NCI-H2029 treated with DMSO at 0.1 percent for 48 hours (cell line): ENCODE results near the gene MFSD6.

Experiments used
- DNase-seq: peaks from one replicate; lab custom pipeline; 2025; lab: John Stamatoyannopoulos, UW

The MFSD6 gene

DNA sequence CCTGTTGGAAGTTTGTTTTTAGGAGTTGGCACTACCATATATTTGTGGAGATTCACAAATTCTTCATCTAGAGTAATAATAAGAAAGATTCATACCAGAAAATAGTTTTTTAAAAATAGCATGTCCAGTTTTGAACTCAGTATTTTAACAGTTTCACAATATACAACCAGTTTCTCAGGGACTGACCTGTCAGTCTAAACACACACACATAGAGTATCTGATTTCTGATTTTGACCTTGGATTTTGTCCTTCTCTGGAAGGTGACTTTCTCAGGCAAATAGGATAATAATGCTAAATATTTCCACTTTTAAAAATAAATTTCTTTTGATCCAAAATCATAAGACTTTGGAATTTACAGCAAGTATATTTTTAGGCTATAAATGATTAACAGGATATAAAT lies 32.0 kb downstream of the MFSD6 start:
- no peak for DNase-seq

DNA sequence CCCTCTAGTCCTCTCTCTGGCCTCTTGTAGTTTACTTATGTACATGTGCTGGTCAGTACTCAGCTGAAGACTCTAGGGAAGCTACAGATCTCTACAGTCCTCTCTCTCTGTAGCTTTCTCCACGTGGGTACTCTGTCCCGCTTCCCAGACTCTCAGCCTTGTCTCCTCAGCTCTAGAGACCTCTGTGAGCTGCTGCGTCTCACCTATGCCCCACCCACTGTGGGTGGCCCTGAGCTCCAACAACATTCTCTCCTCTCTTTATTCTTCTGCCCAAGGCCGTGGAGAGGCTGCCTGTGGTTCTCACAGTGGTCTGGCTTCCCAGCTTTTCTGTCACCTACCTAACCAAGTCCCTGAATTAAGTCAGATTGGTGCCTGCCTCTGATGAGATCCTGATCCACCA lies 33.4 kb downstream of the MFSD6 start:
- no peak for DNase-seq

DNA sequence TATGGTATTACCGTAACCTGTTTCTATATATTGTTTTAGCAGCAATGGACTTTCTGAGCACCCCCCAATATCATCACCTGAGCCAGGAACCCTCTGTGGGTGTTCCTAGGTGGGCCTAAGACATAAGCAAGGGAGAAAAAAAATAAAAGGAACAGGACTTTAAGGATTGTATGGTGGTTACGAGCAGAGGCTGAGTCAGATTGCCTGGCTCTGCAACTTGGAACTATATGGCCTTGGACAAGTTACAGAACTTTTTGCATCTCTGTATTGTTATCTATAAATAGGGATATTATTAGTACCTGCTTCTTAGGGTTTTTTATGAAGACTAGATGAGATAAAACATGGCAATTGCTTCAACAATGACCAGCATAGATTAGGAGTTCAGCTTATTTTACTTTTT lies 34.9 kb downstream of the MFSD6 start:
- DNase-seq, result no peak

DNA sequence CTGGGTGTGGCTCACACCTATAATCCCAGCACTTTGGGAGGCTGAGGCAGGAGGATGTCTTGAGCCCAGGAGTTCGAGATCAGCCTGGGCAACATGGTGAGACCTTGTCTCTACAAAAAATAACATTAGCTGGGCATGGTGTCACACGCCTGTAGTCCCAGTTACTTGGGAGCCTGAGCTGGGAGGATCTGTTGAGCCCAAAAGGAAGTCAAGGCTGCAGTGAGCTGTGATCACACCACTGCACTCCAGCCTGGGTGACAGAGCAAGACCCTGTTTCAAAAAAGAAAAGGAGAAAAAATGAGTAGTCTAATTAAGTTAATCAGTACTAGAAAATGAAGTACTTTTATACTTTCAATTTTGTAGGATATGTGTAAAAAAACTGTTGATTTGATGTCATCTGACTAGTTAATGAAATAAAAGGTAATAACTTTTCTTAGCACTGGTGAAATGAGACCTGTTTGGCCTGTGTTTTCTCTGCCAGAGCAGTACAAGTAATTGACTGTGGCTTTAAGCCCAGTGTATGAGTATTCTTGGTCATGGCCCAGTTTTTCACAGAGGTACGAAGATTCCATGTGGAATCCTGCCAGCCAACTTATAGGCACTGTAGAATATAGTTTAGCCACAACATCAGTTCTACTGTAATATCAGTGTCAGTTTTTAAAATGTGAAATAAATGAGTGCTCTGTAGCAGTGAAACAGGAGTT lies 35.8 kb downstream of the MFSD6 start:
- DNase-seq, result peak; percentile 16

DNA sequence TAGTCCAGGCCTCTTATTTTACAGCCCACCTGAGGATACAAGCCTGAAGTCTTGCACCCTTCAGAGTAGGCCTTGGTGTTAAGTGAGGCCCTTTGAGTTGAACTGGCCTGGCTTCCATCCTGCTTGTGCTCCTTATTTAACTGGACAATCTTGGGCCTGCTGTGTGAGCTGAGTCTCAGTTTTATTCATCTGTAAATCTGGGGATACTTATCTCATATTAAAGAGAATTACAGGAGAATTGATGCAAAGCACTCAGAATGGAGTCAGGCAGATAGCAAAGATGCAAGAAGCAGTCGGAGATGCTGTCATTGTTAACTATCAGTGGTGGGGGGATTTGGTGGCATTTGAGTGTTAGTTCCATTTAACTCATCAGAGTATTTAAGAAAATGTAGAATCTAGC lies 36.8 kb downstream of the MFSD6 start:
- no peak for DNase-seq

DNA sequence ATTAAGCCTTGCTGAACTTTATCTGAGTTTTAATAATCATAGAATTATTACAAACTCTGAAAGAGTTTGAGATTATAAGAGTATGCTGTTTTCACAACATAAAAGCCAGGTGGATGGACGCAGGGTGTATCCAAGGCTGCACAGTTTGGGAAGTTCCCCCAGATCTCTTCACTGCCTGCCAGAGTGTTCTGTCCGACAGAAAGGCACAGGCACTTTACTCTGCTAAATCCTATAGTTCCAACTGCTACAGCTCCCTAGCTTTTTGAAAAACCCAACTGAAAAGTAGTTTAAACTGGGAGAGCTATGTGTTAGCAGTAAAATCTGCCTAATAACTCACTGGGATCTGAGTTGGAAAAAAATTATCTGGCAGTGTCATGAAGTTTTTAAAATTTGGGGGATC lies 38.0 kb downstream of the MFSD6 start:
- DNase-seq, result no peak

DNA sequence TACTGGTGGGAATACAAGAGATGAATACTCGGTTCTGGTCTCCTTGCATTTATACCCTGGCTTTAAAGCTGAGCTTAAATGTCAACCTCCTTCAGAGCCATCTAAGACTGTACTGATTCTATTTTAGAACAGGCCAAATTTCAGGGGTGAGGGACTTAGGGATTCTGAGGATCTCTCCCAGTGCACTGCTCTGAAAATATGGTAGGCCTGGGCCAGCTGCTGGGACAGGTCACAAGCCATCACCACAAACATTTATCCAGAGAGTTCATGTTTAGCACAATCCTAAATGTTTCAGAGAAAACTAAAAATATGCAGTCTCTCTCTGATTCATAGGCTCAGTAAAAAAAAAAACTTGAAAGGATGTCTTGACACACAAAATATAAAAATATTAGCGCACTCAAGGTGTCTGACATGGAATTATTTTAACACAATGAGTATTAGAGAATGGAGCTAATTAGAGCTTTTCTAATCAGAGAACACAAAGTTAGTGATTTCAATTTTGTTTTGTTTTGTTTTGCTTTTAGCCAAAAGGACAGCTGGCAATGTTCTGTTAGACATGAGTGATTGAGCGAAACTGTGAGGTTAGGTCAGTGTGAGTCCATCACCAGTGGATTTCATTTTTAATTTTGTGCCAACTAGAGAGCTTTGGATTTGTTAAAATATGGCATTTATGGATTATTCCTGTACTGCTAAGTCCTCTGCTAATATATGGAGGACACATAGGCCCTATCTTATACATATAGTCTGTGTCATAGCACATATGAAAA lies 38.8 kb downstream of the MFSD6 start:
- DNase-seq, result no peak

DNA sequence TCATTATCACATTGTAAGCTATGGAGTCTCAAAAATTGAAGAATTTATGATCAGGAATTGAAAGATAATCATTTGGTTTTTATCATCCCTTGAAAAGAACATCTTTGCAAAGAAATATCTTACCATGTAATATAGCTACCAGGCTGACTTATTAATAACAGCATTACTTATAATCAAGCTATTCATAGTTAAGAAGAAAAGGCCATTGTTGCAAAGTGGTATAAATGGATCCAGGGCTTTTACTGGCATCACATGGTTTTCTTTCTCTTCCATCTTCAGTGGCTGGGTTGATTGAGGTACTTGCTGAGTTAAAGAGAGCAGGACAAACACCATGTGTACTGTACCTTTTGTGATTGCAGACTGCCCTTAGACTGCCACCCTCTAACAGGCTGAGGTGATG lies 39.6 kb downstream of the MFSD6 start:
- no peak for DNase-seq

DNA sequence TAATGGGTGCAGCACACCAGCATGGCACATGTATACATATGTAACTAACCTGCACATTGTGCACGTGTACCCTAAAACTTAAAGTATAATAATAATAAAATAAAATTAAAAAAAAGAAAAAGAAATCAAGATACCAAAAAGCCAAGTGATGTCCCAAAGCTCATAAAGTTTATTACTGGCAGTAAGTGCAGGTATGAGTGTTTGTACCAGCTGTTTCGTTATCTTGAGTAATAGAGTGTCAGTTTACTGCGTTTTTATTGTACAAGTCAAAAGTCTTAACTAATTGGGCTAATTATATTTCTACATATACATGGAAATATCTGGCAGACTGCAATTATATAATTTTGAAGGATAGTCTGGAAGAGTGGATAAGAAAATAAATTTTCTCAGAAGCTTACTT lies 41.8 kb downstream of the MFSD6 start:
- no peak for DNase-seq

DNA sequence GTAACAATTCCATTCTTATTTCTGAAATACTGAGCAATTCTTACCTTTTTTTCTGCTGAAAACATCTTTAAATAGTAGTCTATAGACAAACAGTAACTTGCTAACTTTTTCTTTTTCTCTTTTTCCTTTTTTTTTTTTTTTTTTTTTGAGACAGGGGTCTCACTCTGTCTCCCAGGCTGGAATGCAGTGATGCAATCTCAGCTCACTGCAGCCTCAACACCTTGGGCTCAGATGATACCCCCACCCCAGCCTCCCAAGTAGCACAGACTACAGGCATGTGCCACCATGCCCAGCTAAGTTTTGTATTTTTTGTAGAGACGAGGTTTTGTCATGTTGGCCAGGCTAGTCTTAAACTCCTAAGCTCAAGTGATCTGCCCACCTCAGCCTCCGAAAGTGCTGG lies 42.2 kb downstream of the MFSD6 start:
- no peak for DNase-seq

DNA sequence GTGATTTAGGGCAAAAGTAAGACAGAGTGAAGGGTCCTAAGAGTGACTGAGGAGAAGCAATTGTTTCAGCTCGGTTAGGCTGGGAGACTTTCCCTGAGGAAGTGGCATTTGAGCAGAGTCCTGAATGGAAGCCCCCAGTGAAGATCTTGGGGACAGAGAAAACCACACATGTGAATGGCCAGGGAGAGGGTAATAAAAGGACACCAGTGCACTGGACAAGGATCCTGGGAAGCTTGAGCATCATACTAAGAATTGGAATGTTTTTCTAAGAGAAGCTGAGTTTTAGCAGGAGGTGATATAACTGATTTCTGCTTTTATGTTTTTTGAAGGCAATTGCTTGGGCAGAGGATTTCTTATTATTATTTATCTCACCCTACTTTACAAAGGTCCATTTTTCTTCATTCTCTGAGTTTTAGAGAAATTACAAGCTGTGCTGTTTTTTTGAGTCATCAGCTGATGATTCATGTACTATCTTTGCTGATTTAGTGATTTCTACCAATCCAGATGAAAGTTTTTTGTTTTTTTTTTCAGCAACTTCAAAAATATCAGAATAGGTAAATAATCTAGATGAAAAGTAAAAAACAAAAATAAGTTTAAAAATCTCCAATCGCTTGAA lies 43.5 kb downstream of the MFSD6 start:
- DNase-seq, result no peak

DNA sequence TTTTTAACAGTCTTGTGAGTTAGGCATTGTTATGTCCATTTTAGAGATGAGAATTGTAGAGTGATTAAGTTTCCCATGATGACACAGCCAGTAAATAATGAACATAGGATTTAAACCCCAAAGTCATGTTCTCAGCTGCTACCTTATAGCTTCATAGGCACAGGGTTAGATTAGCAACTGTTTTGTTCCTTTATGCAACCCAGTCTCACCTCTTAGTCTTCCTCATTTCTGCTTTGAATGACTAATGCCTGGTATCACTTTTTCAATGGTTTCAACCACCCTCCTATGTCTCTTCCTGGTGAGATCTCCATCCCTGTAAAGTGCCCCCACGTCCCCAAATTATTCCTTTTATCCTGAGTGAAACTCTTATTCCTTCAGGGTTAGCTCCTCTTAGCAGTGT lies 44.3 kb downstream of the MFSD6 start:
- DNase-seq, result no peak

DNA sequence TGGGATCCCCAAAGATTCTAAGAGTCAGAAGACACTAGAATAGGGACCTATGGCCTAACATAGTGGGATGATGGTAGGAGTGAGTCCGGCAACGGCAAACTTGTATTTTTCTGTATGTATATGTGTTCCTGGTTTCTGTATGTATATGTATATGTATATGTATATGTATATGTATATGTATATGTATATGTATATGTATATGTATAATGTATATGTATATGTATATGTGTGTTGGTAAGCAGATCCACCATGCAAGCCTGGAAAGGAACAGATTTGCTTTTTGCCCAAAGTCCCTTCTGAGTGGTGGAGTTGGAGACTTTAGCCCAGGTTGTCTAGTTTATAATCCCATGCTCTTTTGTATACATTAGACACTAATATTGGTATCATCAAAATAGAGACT lies 46.6 kb downstream of the MFSD6 start:
- no peak for DNase-seq

DNA sequence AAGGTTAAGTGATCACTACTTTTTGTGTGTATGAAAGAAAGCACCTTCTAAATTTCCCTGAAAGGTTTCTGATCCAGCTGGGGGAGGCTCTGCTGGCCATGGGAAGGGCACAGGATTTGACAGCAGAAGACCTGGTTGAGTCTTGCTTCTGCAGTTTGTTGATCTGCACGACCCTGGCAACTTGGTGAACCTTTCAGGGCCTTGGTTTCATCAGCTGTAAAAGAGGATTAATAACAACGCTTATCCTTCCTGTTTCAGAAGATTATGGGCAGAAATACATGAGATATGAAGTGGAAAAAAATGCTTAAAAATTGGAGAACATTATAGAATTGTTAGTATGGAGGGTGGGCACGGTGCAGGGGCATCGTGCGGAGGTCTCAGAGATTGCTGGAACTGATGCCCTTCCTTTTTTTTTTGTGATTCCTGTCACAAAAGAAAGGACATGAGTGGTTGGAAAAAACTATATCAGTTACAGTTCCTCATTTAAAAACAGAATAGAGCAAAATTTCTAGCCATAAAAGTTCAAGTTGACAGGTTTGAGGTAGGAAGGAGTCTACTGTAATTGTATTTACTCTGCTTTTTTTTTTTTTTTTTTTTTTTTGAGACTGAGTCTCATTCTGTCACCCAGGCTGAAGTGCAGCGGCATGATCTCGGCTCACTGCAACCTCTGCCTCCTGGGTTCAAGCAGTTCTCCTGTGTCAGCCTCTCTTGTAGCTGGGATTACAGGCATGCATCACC lies 47.4 kb downstream of the MFSD6 start:
- DNase-seq, result no peak

DNA sequence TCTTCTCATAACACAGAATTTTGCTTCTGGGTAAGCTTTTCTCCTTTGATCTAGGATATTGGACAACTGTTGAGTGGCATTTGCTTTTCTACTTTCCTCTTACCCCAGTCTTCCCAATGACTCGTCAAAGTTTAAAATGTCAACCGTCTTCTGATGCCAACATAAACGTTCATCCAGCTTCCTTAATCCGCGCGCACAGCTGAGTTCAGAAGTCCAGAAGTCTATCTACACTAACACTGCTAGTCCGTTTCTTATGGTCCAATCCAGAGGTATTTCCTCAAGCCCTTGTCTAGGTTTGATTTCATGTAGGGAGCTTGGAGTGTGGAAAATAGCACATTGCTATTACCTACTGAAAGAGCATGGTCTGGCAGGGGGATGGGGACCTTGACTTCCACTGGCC lies 48.7 kb downstream of the MFSD6 start:
- DNase-seq, result no peak

DNA sequence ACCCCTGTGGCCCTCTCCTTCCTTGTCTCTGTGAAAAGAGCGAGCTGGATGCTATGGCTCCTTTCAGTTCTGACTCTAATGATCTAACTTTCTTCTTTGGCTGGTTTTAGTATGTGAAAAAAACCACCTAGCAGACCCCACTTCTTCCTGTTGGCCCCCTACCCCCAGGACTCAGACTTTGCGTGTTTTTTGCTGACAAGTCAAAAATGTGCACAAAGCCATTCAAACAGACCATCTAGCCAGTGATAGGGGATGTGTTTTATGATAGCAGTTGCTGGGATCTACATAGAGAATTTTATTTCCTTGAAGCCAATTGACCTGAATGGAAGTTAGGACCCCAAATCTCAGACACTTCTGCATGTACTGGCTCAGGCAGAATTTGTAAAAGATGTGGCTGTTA lies 49.1 kb downstream of the MFSD6 start:
- no peak for DNase-seq

DNA sequence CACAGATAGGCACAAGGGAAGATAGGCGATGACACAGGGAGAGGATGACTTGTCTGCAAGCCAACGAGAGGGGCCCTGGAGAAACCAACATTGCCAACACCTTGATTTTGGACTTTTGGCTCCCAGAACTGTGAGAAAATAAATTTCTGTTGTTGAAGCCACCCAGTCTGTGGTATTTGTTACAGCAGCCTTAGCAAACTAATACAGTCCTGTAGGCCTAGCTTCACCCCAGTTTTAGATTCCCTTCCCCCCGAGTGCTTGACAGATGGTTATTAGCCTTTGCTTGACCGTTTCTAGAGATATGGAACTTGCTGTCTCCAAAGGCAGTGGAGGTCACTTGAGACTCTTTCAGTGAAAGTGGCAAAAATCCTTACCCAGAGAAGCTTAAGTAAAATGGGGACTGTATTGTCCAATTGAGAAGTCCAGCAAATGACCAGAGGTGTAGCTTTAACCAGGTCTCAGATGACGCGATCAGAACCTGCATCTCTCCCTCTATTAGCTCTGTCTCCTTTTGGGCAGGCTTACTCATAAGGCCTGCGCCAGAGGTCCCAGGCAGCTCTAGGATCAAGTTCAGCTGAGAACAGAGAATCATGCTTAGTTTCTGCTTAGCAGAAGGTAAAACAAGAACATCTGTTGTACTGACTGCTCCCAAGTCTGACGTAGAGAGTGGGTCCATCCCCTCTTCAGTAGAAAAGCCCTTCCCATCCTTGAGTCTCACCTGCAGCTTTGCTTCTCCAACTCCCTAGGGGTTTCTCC lies 50.4 kb downstream of the MFSD6 start:
- no peak for DNase-seq

DNA sequence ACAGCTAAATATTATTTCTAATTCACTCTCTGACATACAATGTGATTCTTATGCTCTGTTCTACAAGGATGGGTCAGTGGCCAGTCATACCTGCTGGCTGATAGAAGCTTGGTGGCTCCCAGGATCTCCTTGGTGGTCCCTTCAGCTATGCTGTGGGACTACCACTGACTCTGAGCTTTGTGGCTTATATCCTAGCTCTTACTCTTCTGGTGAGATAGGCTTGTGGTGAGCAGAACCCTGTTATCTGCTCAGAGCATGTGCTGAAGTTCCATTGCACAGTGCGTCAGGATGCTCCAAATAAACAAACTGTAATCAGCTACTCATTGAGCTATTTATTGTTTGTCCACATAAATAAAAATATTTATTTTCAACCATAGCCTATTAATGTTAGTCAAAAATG lies 51.7 kb downstream of the MFSD6 start:
- no peak for DNase-seq

DNA sequence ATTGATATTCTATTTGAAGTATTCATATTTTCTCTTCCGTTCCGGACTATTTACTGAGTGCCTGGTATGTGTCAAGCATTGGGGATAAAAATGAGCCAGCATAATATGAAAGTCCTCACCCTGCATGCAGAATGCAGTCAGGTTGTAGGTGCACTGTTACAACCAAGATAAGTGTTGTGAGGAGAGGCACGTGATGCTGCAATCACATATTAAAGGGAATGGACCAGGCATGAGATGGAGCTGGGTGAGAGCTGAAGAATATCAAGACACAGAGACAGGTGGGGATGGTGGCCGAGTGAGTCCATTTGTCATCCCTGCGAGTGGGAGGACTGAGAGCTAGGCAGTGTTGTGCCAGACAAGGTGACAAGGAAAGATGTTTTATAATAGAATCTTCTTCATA lies 52.3 kb downstream of the MFSD6 start:
- DNase-seq, result no peak

DNA sequence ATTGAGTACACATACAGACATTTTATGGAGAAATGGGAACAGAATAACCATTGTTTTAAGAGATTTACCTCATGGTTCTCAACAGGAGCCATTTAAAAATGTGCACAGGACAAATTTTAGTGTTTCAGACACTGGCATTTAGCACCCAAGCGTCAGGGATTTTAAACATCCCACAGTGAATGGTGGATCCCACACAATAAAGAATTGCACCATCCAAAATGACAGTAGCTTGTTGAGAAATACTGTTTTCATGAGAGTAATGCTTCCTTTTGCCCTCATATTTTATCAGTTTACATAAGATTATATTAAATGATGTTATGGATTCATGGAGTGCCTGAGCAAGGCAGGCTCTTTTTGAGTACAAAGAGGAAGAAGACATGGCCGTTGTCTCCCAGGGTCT lies 54.0 kb downstream of the MFSD6 start:
- DNase-seq, result no peak

DNA sequence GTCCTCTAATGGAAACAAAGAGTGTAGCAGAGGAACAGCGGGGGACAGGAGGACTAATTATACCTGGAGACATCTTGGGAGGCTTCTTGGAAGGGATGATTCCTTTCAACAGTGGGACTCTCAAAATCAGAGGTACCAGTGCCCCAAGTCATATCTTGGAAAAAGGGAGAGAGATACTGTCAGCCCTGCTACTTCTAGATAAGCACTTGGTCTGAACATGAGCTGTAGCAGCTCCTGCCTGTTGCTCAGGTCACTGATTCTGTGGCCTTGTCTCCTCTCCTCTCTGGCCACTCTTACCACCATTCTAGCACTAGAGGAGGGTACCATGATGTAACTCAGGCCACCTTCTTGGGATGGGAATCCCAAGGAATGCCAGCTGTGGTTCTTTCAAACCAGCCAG lies 54.5 kb downstream of the MFSD6 start:
- no peak for DNase-seq

DNA sequence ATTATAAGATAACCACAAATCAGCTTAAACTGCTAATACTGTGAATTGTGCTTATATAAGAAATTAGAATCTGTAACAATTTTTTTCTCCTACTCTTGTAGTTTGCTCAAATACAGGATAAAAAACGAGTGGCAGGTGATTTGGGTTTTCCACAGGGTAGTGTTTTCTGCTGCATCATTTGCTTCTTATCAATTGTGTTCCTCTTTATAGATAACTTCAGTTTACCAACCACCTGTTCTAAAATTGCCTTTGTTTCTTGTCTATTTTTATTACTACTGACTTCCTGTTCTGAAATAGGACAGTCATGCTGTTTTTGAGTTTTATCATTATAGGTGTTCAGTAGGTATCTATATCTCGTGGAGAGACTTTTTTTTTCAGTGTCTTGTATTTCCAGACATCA lies 56.9 kb downstream of the MFSD6 start:
- no peak for DNase-seq
